ENCODE results near the gene CD200R1L. TPM values are rescaled to one million over a fixed set of nuclear protein-coding genes. Genes with fewer than 3 reads are reported as not detected.
A peak's percentile ranks its signal among the peaks of the same experiment; 100 is the strongest.

Gene CD200R1L
- total and polyA plus RNA-seq, 5 donors from 2014 or later: not detected

DNA sequence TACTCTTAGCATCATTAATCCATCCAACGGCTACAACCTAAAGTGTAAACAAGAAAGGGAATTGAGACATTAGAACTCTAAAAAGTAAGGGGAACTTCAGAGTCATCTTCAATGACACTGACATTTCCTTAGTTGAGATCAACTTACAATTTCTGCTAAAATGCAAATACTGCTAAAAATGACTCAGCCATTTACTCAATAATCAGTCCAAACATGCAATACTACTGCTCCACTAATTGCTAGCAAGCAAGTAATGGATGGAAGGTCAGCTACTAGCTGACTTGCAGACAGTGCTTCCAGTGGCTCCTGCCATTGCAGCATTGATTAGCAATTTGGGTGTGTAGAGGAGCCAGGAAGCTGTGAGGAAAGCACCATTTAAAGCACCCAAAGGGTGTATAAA, 28.4 kb downstream of the CD200R1L start:
- Mint-ChIP-seq H3K27ac (no peak overlapping the region), H3K9me3 (peaks cover 0 to 6% (median 0%) of the 10 kb centered on the region in 7 donors), H3K27me3 (peaks cover 8% of the 10 kb centered on the region), H3K4me1 (peaks cover 0 to 4% (median 1%) of the 10 kb centered on the region in 4 donors), H3K36me3 (no peaks in the 10 kb centered on the region), H3K4me3 (no peak overlapping the region)
- H3K27ac ChIP-seq (ENCODE audit: insufficient read depth, low read length, poor library complexity, severe bottlenecking): no peak overlapping the region
- no peaks in the 10 kb centered on the region for H3K9me3 ChIP-seq (ENCODE audit: control insufficient read depth in 2 of 2, low read length in 2 of 2)
- H3K27me3 ChIP-seq (ENCODE audit: control insufficient read depth, insufficient read depth, low read length): no peaks in the 10 kb centered on the region
- H3K4me3 ChIP-seq (ENCODE audit: low read depth, low read length): no peak overlapping the region
- DNase-seq (no peak), ATAC-seq (ENCODE audit: low read depth in 2 of 2) (no peak)
- H3K4me1 ChIP-seq (ENCODE audit: control insufficient read depth, insufficient read depth, low read length, poor library complexity, severe bottlenecking): no peaks in the 10 kb centered on the region
- H3K36me3 ChIP-seq (ENCODE audit: control insufficient read depth, insufficient read depth, low read length): no peaks in the 10 kb centered on the region

GRCh38 chr3:112817797-112818196, 28.9 kb downstream of the CD200R1L start:
- H3K9me3 Mint-ChIP-seq: peaks cover 0 to 6% (median 0%) of the 10 kb centered on the region in 7 donors
- no peak overlapping the region for H3K27ac ChIP-seq (ENCODE audit: insufficient read depth, low read length, poor library complexity, severe bottlenecking)
- H3K36me3 Mint-ChIP-seq: no peaks in the 10 kb centered on the region
- no peaks in the 10 kb centered on the region for H3K9me3 ChIP-seq (ENCODE audit: control insufficient read depth in 2 of 2, low read length in 2 of 2)
- H3K27ac Mint-ChIP-seq: no peak overlapping the region
- H3K4me3 Mint-ChIP-seq: no peak overlapping the region
- H3K4me1 Mint-ChIP-seq: peaks cover 0 to 7% (median 1%) of the 10 kb centered on the region in 4 donors
- H3K4me3 ChIP-seq (ENCODE audit: low read depth, low read length): no peak overlapping the region
- H3K4me1 ChIP-seq (ENCODE audit: control insufficient read depth, insufficient read depth, low read length, poor library complexity, severe bottlenecking): no peaks in the 10 kb centered on the region
- peaks cover 8% of the 10 kb centered on the region for H3K27me3 Mint-ChIP-seq
- DNase-seq (no peak), ATAC-seq (ENCODE audit: low read depth in 2 of 2) (no peak)
- no peaks in the 10 kb centered on the region for H3K36me3 ChIP-seq (ENCODE audit: control insufficient read depth, insufficient read depth, low read length)
- H3K27me3 ChIP-seq (ENCODE audit: control insufficient read depth, insufficient read depth, low read length): no peaks in the 10 kb centered on the region

DNA sequence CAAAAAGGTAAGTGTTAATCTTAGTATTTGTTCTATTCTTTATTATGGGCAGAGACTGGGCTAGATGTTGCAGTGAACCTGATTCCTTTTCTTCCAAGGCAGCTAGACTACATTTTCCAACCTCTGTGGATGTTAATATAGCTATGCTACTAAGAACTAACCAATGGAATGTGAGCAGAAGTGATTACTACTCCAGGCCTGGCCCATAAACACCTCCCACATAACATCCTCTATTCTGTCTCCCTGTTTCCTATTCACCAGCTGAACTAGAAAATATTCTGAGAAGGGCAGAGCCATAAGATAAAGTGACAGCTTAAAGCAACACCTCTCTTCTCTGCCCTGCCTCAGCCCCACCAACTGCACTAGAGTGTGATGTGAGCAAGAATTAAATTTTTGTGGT, 29.4 kb downstream of the CD200R1L start:
- H3K36me3 ChIP-seq (ENCODE audit: control insufficient read depth, insufficient read depth, low read length): no peaks in the 10 kb centered on the region
- peaks cover 0 to 6% (median 0%) of the 10 kb centered on the region in 7 donors for H3K9me3 Mint-ChIP-seq
- peaks cover 0 to 9% (median 1%) of the 10 kb centered on the region in 4 donors for H3K4me1 Mint-ChIP-seq
- H3K27me3 ChIP-seq (ENCODE audit: control insufficient read depth, insufficient read depth, low read length): no peaks in the 10 kb centered on the region
- H3K27me3 Mint-ChIP-seq: peaks cover 8% of the 10 kb centered on the region
- no peak overlapping the region for H3K27ac ChIP-seq (ENCODE audit: insufficient read depth, low read length, poor library complexity, severe bottlenecking)
- H3K4me1 ChIP-seq (ENCODE audit: control insufficient read depth, insufficient read depth, low read length, poor library complexity, severe bottlenecking): no peaks in the 10 kb centered on the region
- H3K9me3 ChIP-seq (ENCODE audit: control insufficient read depth in 2 of 2, low read length in 2 of 2): no peaks in the 10 kb centered on the region
- H3K4me3 Mint-ChIP-seq: no peak overlapping the region
- DNase-seq (no peak), ATAC-seq (ENCODE audit: low read depth in 2 of 2) (no peak)
- H3K4me3 ChIP-seq (ENCODE audit: low read depth, low read length): no peak overlapping the region
- H3K27ac Mint-ChIP-seq: no peak overlapping the region
- no peaks in the 10 kb centered on the region for H3K36me3 Mint-ChIP-seq

GRCh38 chr3:112815981-112816380, 30.7 kb downstream of the CD200R1L start:
- peaks cover 0 to 9% (median 1%) of the 10 kb centered on the region in 4 donors for H3K4me1 Mint-ChIP-seq
- H3K27ac ChIP-seq (ENCODE audit: insufficient read depth, low read length, poor library complexity, severe bottlenecking): no peak overlapping the region
- H3K9me3 ChIP-seq (ENCODE audit: control insufficient read depth in 2 of 2, low read length in 2 of 2): no peaks in the 10 kb centered on the region
- no peak overlapping the region for H3K4me3 Mint-ChIP-seq
- peaks cover 1% of the 10 kb centered on the region for H3K27me3 Mint-ChIP-seq
- H3K27me3 ChIP-seq (ENCODE audit: control insufficient read depth, insufficient read depth, low read length): no peaks in the 10 kb centered on the region
- H3K4me3 ChIP-seq (ENCODE audit: low read depth, low read length): no peak overlapping the region
- H3K36me3 ChIP-seq (ENCODE audit: control insufficient read depth, insufficient read depth, low read length): no peaks in the 10 kb centered on the region
- peaks cover 0 to 3% (median 0%) of the 10 kb centered on the region in 7 donors for H3K9me3 Mint-ChIP-seq
- no peaks in the 10 kb centered on the region for H3K36me3 Mint-ChIP-seq
- DNase-seq (no peak), ATAC-seq (ENCODE audit: low read depth in 2 of 2) (no peak)
- no peak overlapping the region for H3K27ac Mint-ChIP-seq
- H3K4me1 ChIP-seq (ENCODE audit: control insufficient read depth, insufficient read depth, low read length, poor library complexity, severe bottlenecking): no peaks in the 10 kb centered on the region

GRCh38 chr3:112814266-112814665, 32.4 kb downstream of the CD200R1L start:
- no peaks in the 10 kb centered on the region for H3K4me1 ChIP-seq (ENCODE audit: control insufficient read depth, insufficient read depth, low read length, poor library complexity, severe bottlenecking)
- Mint-ChIP-seq H3K36me3 (no peaks in the 10 kb centered on the region), H3K9me3 (peaks cover 0 to 3% (median 0%) of the 10 kb centered on the region in 7 donors), H3K4me1 (peaks cover 0 to 9% (median 1%) of the 10 kb centered on the region in 4 donors), H3K4me3 (no peak overlapping the region), H3K27me3 (no peaks in the 10 kb centered on the region), H3K27ac (peak overlapping the region in 1 of 3 donors; percentile 65)
- ATAC-seq (ENCODE audit: low read depth in 2 of 2) (no peak), DNase-seq (peak in 1 of 3 donors; percentile 10)
- H3K27me3 ChIP-seq (ENCODE audit: control insufficient read depth, insufficient read depth, low read length): no peaks in the 10 kb centered on the region
- no peaks in the 10 kb centered on the region for H3K9me3 ChIP-seq (ENCODE audit: control insufficient read depth in 2 of 2, low read length in 2 of 2)
- no peak overlapping the region for H3K4me3 ChIP-seq (ENCODE audit: low read depth, low read length)
- H3K36me3 ChIP-seq (ENCODE audit: control insufficient read depth, insufficient read depth, low read length): no peaks in the 10 kb centered on the region
- H3K27ac ChIP-seq (ENCODE audit: insufficient read depth, low read length, poor library complexity, severe bottlenecking): no peak overlapping the region

GRCh38 chr3:112813723-112814171, 32.9 kb downstream of the CD200R1L start:
- ATAC-seq (ENCODE audit: low read depth in 2 of 2): peak; percentile 37 to 44
- Mint-ChIP-seq H3K4me1 (peaks cover 0 to 9% (median 1%) of the 10 kb centered on the region in 4 donors), H3K36me3 (no peaks in the 10 kb centered on the region), H3K9me3 (peaks cover 0 to 3% (median 0%) of the 10 kb centered on the region in 7 donors), H3K27ac (no peak overlapping the region), H3K4me3 (no peak overlapping the region), H3K27me3 (no peaks in the 10 kb centered on the region)
- no peaks in the 10 kb centered on the region for H3K4me1 ChIP-seq (ENCODE audit: control insufficient read depth, insufficient read depth, low read length, poor library complexity, severe bottlenecking)
- H3K27ac ChIP-seq (ENCODE audit: insufficient read depth, low read length, poor library complexity, severe bottlenecking): no peak overlapping the region
- no peak for DNase-seq
- H3K36me3 ChIP-seq (ENCODE audit: control insufficient read depth, insufficient read depth, low read length): no peaks in the 10 kb centered on the region
- H3K9me3 ChIP-seq (ENCODE audit: control insufficient read depth in 2 of 2, low read length in 2 of 2): no peaks in the 10 kb centered on the region
- H3K27me3 ChIP-seq (ENCODE audit: control insufficient read depth, insufficient read depth, low read length): no peaks in the 10 kb centered on the region
- H3K4me3 ChIP-seq (ENCODE audit: low read depth, low read length): no peak overlapping the region

DNA sequence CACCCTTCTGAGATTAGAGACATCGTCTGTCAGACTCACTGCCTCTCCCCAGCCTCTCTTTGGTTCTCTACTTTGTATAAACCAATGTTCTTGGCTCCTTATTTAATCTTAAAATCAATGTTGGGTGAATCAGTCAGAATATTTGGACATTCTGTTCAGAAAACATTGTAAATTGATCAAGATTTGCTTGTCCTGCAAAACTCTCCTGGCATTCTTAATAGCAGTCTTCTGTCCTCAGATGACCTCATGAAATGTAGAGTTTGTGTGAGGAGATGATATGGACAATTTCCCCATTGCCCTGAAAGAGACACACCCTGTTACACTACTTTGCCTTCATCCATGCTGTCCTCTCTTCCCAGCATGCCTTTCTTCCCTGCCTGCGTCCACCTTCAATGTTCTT, 33.6 kb downstream of the CD200R1L start:
- ATAC-seq (ENCODE audit: low read depth in 2 of 2): no peak
- no peaks in the 10 kb centered on the region for H3K27me3 Mint-ChIP-seq
- DNase-seq: no peak
- peaks cover 0 to 3% (median 0%) of the 10 kb centered on the region in 7 donors for H3K9me3 Mint-ChIP-seq
- Histone ChIP-seq H3K27me3 (ENCODE audit: control insufficient read depth, insufficient read depth, low read length) (no peaks in the 10 kb centered on the region), H3K36me3 (ENCODE audit: control insufficient read depth, insufficient read depth, low read length) (no peaks in the 10 kb centered on the region), H3K4me1 (ENCODE audit: control insufficient read depth, insufficient read depth, low read length, poor library complexity, severe bottlenecking) (no peaks in the 10 kb centered on the region), H3K27ac (ENCODE audit: insufficient read depth, low read length, poor library complexity, severe bottlenecking) (no peak overlapping the region), H3K9me3 (ENCODE audit: control insufficient read depth in 2 of 2, low read length in 2 of 2) (no peaks in the 10 kb centered on the region), H3K4me3 (ENCODE audit: low read depth, low read length) (no peak overlapping the region)
- no peaks in the 10 kb centered on the region for H3K36me3 Mint-ChIP-seq
- no peak overlapping the region for H3K4me3 Mint-ChIP-seq
- H3K4me1 Mint-ChIP-seq: peaks cover 0 to 9% (median 1%) of the 10 kb centered on the region in 4 donors
- H3K27ac Mint-ChIP-seq: no peak overlapping the region

DNA sequence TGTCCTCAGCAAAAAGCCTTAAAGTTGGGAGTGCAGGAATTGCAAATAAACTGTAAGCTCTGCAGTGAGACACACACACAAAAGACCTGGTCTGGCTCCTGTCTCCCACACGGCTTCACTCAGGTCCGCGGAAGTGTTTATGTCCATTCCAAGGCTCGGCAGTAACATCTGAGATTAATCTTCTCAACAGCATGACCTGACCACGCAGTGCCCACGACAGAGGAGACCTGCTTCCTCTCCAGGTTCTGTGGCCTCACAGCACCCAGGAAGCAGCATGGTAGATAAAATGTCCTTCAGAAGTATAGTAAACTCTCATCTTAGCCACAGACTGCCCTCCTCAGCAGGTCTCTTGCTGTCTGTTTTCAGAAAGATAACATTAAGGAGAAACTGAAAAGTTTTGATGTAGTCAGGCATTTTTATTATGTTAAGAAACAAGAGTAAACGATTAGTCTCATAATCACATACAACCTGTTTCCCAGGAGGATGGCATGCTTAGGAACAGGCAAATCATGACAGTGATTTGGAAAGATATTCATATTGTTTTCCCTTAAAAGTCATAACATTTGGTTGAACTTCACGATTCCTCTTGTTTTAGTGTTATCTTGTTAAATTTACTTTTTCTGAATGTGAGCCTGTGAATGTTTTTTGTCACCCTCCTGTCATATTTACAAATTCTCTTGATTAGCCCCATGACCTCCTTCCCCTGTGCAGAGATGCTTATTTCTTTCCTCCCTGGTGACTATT, 34.6 kb downstream of the CD200R1L start:
- H3K9me3 Mint-ChIP-seq: peaks cover 0 to 3% (median 0%) of the 10 kb centered on the region in 7 donors
- H3K4me1 Mint-ChIP-seq: peaks cover 0 to 9% (median 1%) of the 10 kb centered on the region in 4 donors
- Histone ChIP-seq H3K4me1 (ENCODE audit: control insufficient read depth, insufficient read depth, low read length, poor library complexity, severe bottlenecking) (peaks cover 4% of the 10 kb centered on the region), H3K27me3 (ENCODE audit: control insufficient read depth, insufficient read depth, low read length) (no peaks in the 10 kb centered on the region), H3K27ac (ENCODE audit: insufficient read depth, low read length, poor library complexity, severe bottlenecking) (no peak overlapping the region), H3K36me3 (ENCODE audit: control insufficient read depth, insufficient read depth, low read length) (no peaks in the 10 kb centered on the region), H3K4me3 (ENCODE audit: low read depth, low read length) (no peak overlapping the region), H3K9me3 (ENCODE audit: control insufficient read depth in 2 of 2, low read length in 2 of 2) (no peaks in the 10 kb centered on the region)
- ATAC-seq (ENCODE audit: low read depth in 2 of 2) (no peak), DNase-seq (no peak)
- H3K4me3 Mint-ChIP-seq: no peak overlapping the region
- no peak overlapping the region for H3K27ac Mint-ChIP-seq
- no peaks in the 10 kb centered on the region for H3K27me3 Mint-ChIP-seq
- no peaks in the 10 kb centered on the region for H3K36me3 Mint-ChIP-seq
